NCI-H2171 (cell line): Measurements from ENCODE around the gene PPT1.
"Not testable (repeated sequence)": the region's sequence is repeated elsewhere in the genome, so short reads cannot be mapped to it uniquely, and the experiment has no call there.

Experiments
- DNase-seq: peaks from one replicate; lab custom pipeline; 2025; lab: John Stamatoyannopoulos, UW

PPT1 gene

DNA sequence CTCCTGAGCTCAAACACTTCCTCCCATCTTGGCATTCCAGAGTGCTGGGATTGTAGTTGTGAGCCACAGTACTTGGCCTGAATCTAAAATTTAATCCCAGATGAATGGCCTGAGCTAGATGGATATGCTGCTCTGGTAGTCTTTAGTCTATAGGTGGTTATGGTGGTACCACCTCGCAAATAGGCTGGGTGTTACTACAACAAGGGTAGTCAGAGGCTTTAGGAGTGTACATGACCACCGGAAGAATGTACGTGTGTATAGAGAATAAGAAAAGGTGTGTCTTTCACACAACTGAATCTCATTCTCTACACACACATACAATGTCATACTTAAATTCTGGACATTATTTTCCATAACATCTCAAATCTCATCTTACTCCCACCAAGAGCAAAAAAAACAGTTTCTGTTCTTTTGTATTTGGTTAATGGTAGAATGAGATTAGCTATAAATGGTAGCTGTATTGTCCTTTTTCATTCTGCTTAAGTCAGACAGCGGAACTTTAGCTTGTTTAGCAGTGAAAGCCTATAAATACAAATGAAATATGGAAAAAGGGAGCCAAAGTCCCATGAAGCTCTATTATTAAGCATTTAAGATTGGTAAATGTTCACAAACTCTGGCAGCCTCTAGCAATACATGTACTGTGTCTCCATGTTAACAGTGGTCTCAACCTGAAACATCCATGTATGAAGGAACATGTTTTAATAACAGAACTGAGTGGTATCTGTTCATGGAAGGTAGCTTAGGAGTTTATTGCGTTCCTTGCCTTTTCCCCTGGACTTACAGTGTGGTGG is 40.3 kb downstream of the PPT1 start:
- DNase-seq = no peak

DNA sequence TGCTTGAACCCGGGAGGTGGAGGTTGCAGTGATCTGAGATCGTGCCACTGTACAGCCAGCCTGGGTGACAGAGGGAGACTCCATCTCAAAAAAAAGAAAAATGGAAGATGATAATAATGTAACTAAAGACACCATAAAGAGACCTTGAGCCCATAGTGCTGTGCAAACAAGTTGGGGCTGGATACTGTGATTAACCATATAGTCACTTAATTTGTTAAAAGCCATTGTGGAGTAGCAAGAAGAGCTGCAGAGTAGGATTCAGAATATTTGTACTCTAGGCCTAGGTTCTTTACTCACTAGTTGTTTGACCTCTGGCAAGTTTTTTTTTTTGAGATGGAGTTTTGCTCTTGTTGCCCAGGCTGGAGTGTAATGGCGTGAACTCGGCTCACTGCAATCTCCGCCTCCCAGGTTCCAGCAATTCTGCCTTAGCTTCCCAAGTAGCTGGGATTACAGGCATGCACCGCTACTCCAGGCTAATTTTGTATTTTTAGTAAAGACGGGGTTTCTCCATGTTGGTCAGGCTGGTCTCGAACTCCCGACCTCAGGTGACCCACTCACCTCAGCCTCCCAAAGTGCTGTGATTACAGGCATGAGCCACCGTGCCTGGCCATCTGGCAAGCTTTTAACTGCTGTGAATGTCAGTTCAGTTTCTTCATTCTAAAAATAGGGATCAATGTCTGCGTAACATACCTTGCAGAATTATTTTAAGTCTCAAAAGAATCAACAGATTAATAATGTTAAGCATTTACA is 43.7 kb downstream of the PPT1 start:
- no peak for DNase-seq

DNA sequence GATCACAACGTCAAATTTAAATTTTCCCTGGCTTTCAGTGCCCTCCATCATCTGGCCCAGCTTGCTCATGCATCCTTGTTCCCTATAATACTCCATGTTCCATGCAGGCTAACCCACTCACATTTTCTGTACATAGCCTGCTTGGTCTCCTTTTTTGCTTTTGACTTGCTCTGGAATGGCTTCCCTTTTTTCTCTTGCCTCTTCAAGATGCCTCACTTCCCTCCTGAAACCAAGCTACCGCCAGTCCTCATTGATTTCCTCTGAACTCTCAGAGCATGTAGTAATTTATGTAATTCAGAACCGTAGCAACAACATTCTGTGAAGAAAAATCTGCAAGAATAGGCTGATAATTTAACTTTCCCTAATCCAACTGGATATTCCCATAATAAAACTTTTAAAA is 46.2 kb downstream of the PPT1 start:
- DNase-seq = no peak

DNA sequence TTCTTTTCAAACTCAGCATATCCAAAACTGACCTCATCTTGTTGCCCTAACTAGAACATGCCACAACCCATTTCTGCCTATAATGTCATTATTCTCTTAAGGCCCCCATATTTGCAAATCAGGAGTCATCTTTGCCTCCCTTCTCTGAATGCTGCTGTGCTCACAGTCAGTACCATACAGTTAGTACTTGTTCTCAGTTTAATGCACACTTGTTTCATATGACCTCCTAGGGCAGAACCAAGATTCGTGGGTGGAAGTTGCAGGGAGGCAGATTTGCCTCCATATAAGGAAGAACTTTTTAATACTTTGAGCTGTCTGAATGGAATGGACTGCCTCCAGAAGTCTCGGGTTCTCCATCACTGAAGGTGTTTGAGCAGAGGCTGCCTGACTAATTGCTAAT is 47.3 kb downstream of the PPT1 start:
- no peak for DNase-seq

DNA sequence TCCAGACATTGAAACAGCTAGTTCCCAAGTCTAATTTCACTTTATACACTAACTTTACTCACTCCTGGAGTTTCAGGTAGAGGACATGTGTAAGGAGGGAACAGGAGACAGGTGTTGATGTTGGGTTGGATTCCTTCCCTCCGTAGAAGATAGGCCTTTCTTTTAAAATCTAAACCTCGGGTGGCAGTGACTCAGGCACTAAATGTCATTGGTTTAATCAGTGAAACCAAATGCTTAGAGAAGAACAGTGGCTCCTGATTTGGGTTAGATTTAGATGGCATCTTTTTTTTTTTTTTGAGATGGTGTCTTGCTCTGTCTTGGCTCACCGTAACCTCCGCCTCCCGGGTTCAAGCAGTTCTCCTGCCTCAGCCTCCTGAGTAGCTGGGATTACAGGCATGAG is 49.3 kb downstream of the PPT1 start:
- DNase-seq = no peak

DNA sequence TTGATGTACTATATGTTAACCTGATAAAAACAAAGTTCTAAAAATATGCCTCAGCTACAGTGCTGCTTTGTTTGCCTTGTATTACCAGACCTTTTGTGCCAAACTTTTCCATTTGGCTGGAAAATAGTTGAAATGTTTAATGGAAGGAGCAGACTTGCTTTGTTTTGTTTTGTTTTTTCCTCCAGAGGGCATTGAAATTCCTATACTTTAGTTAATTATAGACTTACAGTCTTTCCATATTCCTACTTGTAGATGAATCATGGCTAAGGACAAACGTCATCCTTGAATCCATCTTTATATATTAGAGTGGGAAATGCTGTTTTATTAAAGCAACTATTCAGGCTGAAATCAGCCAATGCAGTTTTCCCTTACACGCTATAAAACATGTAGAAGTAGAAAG is 49.8 kb downstream of the PPT1 start:
- no peak for DNase-seq

DNA sequence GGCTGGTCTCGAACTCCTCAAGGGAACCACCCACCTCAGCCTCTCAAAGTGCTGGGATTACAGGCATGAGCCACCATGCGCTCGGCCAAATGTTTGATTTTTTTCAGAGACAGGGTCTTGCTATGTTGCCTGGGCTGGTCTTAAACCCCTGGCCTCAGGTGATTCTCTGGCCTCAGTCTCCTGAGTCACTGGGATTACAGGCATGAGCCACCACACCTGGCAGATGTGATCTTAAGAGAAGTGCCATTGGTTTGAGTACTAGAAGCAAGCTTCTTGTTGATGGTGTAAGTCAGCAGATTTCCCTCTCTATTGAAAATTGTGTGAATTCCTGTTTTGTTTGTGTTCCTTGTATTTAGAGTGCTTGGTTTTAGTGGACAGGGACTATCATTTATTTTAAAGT is 51.3 kb downstream of the PPT1 start:
- no peak for DNase-seq

DNA sequence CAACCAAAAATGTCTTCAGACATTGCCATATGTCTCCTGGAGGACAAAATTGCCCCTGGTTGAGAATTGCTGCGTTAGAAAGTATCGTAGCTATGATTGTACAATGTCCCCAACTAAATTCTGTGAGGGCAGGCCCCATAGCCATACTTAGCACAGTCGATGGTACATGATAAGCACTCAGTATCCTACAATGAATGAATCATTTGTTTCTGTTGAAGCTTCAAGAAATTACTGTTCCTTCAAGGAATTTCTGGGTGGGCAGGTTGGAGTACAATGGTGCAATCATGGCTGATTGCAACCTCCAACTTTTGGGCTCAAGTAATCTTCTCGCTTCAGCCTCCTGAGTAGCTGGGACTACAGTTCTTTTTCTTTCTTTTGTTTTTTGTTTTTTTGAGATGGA is 51.9 kb downstream of the PPT1 start:
- DNase-seq = no peak

DNA sequence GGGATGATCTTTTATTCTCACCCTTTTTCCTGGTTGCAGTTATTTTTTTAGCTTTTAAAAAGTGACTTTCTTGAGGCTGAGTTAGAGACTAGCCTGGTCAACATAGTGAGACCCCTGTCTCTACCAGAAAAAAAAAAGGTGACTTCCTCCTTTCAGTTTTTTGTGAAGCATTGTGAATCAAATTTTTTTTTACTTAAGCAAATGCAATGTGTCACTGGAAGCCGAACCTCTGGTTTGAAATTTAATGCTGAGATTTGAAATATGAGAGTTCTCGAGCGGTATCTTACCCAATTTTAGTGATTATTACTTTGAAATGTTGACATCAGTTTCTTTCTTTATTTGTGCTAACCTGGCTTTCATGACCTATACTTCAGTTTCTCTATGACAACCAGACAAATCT is 52.9 kb downstream of the PPT1 start:
- DNase-seq = no peak

DNA sequence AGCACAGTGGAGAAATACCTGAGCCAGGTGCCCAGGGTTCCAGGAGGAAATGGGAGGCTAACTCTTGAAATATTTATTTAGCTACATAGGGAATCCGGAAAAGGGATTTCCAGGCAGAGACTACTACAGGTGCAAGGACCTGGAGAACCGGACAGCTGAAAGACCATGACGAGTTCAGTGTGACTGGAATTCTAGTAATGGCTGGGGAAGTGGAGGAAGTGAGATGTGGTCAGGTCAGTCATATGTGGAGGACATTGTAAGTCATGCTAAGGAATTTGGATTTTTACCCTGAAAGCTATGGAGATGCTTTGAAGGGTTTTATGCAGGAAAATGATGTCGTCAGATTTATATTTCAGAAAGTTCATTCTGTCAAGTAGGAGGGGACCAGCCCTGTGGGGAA is 54.7 kb downstream of the PPT1 start:
- no peak for DNase-seq

DNA sequence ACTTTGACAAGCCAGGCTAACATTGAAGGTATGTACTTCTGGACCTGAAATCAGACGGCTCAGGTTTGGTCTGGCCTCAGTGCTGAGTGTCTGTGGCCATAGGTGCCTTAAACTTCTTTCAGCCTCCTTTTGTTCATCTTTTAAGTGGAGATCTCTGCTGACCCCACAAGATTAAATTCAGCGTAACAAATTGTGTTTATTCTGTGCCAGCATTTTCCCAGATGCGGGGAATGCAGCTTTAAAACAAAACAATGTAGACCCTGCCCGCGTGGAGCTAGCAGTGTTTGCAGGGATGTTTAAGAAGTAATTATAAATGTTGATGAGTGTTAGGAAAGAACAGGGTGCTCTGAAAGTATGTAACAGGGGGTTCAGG is 55.6 kb downstream of the PPT1 start:
- DNase-seq = no peak

DNA sequence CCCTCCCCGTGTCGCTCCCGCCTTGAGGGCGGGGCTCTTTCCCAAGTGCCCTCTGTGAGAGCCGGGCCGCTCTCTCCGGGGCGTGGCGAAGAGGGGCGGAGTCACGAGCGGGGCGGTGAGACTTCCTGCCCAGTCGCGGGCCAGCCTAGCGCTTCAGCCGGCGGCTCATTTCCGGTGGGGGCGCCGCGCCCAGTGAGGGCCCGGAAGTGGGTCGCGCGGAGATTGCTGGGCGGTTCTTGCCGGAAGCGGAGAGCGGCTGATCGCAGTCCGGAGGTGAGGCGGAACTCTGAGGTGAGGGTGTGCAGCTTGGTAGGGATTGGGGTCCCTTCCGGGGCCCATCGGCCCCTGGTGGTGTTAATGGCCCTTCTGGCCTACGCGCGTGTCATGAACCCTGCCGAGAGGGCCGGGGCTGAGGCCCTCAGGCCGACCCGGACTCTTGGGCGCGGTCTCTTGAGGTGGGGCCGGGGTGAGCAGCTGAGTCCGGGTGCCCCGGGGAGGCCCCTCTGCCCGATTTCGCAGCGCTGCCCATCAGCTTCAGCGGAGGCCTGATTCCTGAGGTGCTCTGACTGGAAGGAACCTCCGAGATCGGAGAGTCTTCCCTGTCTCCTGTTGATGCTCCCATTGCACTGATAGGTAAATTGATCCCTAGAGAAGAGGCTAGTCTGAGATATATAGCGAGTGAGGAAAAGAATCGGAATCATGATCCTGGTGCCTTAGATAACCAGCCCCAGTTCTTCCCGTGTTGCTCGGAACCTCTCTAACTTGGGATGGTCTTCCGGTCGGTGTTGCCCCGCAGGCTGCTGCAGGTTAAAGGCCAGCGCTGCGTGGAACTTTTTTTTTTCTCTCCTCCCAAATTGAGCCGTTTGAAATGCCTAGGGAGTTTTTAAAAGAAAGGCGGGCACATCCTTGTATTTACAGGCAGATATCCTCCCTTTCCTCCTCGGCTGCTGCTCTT is 56.3 kb downstream of the PPT1 start, which contains the start of gene CAP1:
CAP1 (plus strand) TSS at position 219 of the 955 bp plus-strand sequence. CDS start 18,618 bp downstream, outside the sequence.
- DNase-seq = peak; percentile 97

DNA sequence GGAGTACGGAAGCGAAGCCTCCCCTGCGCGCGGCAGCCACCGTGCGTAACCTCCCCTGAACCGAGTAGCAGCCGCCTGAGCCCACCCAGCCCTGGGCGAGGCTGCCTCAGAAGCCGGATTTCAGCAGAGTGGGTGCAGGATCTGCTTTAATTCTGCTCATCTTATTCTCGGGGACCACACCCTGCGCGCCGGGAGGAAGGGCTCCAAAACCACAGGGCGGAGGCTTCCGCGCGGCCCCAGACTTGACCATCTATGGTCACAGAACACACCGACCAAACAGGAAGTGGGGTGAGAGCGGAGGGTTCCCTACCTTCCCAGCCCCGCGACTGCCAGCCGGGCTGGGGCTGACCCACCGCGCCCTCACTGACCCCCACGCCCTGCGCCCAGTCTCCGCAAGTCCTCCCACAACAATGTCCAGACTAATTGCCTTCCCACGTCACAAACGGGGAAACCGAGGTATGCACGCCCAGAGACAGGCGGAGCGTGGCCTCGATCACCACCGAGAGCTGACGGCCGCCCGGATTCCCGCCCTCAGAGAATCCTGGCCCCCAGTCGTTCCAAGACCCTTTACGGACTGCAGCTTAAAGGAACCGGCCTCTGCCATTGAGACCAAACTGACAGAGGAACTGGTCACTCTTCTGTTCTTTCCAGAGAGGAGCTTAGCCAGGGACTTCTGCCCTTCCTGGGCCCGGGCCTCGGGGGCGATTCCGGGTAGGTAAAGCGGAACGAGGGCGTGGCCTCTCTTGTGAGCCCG is 57.1 kb downstream of the PPT1 start:
- DNase-seq = peak; percentile 44

DNA sequence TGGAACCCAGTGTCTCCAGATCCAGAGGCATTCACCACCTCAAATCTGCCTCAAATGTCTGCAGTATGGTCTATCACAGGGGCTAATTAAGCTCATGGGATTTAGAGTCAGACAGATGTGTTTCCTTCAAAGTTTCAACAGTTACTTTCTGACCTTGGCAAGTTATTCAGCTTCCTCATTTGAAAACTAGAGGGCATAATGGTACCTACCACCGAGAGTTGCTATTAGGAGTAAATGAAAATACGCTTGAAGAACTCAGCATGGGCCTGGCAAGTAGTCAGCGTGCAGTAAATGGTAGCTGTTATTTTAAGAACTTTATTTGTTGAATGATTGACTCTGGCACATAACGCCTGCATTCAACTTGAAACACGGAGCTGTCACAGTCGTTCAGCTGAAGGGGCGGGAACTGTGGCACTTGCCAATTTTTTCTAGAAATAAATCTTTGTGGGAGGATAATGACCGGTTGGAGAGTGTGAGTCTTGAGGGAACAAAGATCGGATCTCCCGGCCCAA is 57.8 kb downstream of the PPT1 start:
- DNase-seq = no peak

DNA sequence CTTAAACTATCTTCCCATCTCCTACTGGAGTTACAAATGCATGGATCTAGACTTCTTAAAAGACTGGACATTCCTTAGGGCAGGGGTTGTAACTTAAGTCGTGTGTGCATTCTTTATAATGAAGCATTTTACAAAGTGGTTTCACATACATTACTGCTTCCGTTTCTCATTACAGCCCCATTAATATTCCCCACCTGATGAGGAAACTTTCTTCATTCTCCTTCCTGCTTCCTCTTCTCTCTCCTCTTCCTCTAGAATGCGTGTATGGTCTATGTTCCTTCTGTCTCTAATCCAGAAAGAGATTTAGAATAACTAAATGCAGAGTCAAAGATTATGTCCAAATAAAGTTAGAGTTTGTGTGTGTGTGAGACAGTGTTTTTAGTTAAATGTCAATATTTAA is 58.4 kb downstream of the PPT1 start:
- no peak for DNase-seq

DNA sequence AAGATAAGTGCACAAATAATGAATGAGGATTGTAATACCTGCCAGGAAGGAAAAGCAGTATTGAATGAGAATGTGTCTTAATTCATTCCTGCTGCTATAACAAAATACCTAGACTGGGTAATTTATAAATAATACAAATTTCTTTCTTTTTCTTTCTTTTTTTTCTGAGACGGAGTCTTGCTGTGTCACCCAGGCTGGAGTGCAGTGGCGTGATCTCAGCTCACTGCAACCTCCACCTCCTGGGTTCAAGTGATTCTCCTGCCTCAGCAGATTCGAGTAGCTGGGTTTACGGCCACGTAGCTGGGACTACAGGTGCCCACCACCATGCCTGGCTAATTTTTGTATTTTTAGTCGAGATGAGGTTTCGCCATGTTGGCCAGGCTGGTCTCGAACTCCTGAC is 59.8 kb downstream of the PPT1 start:
- DNase-seq = not testable (repeated sequence)

DNA sequence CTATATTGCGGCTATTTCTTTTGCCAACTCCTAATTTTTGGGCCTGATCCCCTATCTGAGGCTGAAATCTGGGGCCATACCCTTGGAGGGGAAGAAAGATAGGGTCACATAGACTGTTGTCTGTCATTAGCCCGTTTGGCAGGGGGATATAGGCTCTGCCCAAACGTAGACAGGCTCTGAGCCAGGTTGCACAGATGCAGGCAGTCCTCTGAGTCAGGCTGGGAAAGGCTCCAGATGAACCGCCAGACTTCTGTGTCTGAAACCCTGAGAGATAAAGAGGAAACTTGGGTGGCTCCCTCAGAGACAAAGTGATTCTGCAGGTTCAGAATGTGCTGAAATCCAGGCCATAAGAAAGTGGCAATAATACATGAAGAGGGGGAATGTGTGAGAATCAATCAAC is 60.5 kb downstream of the PPT1 start:
- peak; percentile 15 for DNase-seq

DNA sequence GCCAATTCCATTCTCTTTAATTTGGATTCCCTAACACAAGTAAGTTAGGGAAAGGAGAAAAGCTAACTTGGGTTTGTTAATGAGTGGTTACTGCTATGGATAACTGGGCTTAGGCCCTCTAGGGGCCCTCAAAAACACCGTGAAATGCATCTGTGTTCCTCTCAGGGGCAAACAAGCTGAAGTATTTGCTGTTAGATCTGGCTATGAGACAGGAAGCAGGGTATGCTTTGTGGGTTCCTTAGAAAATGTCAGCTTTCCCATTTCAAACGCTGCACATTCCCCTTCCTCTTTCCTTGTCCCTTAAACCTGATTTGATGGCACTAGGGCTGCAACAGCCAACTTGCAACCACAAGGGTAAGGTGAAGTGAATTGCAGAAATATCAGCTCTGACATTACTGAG is 62.2 kb downstream of the PPT1 start:
- no peak for DNase-seq

DNA sequence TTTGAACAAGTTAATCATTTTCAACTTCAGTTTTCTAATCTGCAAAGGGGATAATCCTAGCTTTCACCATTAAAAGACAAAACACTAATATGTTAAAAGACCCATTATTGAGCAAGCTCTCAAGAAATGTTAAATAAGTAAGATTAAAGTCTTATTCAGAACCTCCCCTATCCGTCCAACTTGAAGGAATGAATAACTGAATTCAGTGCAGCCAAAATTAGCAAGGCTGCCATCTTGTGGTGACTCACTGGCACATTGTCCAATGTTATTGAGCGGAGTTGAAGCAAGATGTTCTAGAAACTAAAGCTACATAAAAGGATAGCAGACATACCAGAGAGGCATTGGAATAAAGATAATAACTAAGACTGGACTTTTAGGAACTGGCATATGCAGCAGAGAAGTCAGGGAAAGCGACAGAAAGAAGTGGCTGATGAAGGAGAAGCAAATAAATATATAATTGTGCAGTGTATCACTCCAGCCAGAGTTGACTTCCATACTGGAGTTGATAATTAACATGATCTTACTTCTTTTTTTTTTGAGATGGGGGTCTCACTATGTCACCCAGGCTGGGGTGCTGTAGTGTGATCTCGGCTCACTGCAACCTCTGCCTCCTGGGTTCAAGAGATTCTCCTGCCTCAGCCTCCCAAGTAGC is 64.7 kb downstream of the PPT1 start:
- peak; percentile 27 for DNase-seq

DNA sequence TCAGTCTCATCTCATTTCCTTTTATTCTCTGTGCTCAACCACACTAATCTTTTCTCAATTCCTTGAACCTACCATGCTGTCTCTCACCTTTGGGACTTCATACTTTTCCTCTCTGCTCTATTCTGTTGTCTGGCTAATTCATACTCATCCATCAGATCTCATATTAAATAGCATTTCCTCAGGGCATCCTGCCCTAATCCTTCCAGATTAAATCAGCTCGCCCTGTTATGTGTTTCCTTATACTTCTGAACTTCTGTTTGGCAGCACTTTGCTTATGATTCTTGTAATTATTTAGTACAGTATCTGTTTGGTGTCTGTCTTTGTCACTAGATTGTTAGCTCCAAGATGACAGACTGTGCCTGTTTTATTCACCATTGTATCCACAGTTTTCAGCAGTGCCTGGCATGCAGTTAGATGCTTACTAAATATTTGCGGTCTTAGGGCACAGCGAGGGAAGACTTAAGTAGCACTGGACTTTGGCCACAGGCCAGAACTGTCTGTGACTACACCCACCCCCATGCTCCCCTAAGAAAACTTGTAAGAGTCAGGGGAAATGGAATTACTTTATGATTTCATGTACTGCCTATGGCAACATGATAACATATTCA is 66.4 kb downstream of the PPT1 start:
- DNase-seq = no peak

DNA sequence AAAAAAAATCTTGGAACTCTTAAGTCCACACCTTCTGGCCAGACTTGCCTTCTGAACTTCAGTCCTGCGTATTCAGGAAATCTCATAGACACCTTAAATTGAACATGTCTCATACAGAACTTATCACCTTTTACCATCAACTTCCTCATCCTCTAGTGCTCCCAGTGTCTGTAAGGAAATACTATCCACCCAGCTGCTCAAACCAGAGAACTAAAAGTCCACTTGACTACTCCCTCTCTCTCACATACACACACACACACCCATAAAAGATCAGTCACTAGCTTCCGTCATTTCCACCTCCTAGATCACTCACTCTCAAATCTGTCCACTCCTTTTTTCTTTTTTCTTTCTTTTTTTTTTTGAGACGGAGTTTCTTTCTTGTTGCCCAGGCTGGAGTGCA is 67.4 kb downstream of the PPT1 start:
- DNase-seq = no peak
